CD4-positive, alpha-beta T cell treated with Interleukin-21 for 1 hour (primary cell): Measurements from ENCODE around the gene PLBD2.
A peak's percentile ranks its signal among the peaks of the same experiment; 100 is the strongest.

Experiments
- DNase-seq: peaks from one replicate; pipeline ENCODE4 v3.0.0-alpha.2; 2020

Gene PLBD2

GRCh38 chr12:113358381-113359132, at the start of gene PLBD2:
TSS of gene PLBD2 (plus strand) at chr12:113358587. CDS start at chr12:113358601, 14 bp downstream.
- peak; percentile 97 for DNase-seq

- no peak for DNase-seq
Measured at GRCh38 chr12:113310489-113310888, 47.9 kb upstream of the PLBD2 start.

GRCh38 chr12:113314121-113314529, 44.3 kb upstream of the PLBD2 start:
- no peak for DNase-seq

- DNase-seq, result no peak
Measured at GRCh38 chr12:113315358-113315757, 43.0 kb upstream of the PLBD2 start.

GRCh38 chr12:113316155-113316554, 42.2 kb upstream of the PLBD2 start:
- no peak for DNase-seq

GRCh38 chr12:113317122-113317521, 41.3 kb upstream of the PLBD2 start:
- no peak for DNase-seq

GRCh38 chr12:113318046-113318656, 40.2 kb upstream of the PLBD2 start:
- DNase-seq, result no peak

GRCh38 chr12:113318900-113319628, 39.3 kb upstream of the PLBD2 start:
- no peak for DNase-seq

GRCh38 chr12:113320401-113320800, 38.0 kb upstream of the PLBD2 start:
- no peak for DNase-seq

- no peak for DNase-seq
Measured at GRCh38 chr12:113322343-113322742, 36.0 kb upstream of the PLBD2 start.

- no peak for DNase-seq
Measured at GRCh38 chr12:113325916-113326315, 32.5 kb upstream of the PLBD2 start.

GRCh38 chr12:113326775-113327395, 31.5 kb upstream of the PLBD2 start:
- DNase-seq, result no peak

- no peak for DNase-seq
Measured at GRCh38 chr12:113328368-113328889, 30.0 kb upstream of the PLBD2 start.

- no peak for DNase-seq
Measured at GRCh38 chr12:113329022-113329790, 29.2 kb upstream of the PLBD2 start.

GRCh38 chr12:113329791-113330417, 28.5 kb upstream of the PLBD2 start:
- no peak for DNase-seq

GRCh38 chr12:113330505-113330904, 27.9 kb upstream of the PLBD2 start:
- DNase-seq, result no peak

- no peak for DNase-seq
Measured at GRCh38 chr12:113332688-113333417, 25.5 kb upstream of the PLBD2 start.

GRCh38 chr12:113333418-113333750, 25.0 kb upstream of the PLBD2 start:
- no peak for DNase-seq

- DNase-seq, result peak; percentile 27
Measured at GRCh38 chr12:113333877-113334785, 24.3 kb upstream of the PLBD2 start.
